HG03575 (cell line): ENCODE data around the gene NR2F2.

ENCODE experiments used
- ATAC-seq: cut with Tn5 transposase; IDR thresholded peaks from one replicate; pipeline ENCODE4 v1.9.1; 2021; ENCODE audit not compliant: unreplicated experiment, insufficient number of reproducible peaks, low FRiP score; ENCODE audit errors: extremely low read depth

Gene NR2F2

GRCh38 chr15:96330450-96331143 is at the start of gene NR2F2:
NR2F2 (plus strand) TSS chr15:96330700; CDS start chr15:96332106, 1,406 bp downstream.
- ATAC-seq: no peak

DNA sequence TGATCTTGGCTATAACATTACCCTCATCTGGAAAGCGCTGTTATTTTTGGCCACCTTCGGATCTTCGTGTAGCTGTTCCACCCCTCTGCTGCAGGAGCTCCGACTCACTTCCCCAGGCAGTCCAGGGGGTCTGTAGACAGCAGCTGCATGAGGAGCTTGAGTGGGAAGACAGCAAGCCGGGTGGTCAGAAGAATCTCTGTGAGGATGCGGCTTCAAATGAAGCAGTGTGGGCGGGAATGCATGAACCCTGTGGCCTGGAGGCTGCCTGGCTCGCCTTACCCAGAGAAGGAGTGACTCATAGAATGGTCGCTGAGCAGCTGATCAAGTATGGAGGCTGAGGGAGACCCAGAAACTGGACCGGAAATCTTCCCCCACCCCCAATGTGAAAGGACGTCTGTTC is 45.2 kb upstream of the NR2F2 start:
- no peak for ATAC-seq

DNA sequence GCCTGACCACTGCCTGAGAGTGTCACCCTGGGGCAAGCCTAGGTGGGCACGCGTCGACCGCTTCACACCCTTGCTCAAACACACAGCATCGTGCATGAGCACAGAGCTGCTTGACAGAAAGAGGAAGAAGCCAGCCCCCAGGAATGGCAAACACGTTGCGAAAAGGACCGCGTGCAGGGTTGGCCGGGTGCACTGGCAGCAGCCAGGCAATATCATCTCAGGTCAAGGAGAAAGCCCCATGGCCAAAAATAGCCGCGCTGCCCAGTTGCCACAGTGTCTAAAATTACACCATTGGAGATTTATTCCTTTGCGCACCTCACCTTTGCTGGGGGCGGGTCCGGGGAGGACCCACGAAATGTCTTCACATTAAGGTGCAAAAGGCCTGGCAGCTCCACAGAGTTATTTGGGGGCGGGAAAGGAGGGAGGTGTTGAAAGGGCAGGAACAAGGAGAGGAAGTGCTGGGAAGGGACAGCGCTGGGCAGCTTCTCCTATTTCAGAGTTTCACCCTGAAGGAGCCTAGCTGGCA is 44.7 kb upstream of the NR2F2 start:
- ATAC-seq: no peak

- ATAC-seq: no peak
These were observed 39.8 kb upstream of the NR2F2 start for GRCh38 chr15:96290679-96291078.

GRCh38 chr15:96292635-96293034 is 37.9 kb upstream of the NR2F2 start:
- no peak for ATAC-seq

- ATAC-seq: no peak
These were observed 37.1 kb upstream of the NR2F2 start for GRCh38 chr15:96293441-96293840.

GRCh38 chr15:96294766-96295165 is 35.7 kb upstream of the NR2F2 start:
- ATAC-seq: no peak

DNA sequence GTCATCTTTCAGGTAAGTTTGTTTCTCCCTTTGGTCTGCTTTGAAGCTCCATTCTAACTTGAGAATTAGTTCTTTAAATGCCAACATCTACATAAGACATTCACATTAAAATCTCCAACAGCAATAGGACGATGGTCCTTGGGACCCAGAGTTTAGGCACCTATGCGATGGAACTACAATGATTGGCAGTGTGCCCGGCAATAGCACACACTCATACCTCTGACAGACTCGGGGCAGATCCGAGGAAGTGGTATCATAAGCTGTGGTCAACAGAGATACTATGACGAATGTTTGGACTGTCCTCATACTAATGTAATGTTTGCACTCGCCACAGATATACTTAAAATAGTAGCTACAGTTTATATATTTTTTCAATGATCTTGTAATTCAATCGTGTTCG is 34.2 kb upstream of the NR2F2 start:
- no peak for ATAC-seq

GRCh38 chr15:96297783-96298182 is 32.7 kb upstream of the NR2F2 start:
- ATAC-seq: no peak

DNA sequence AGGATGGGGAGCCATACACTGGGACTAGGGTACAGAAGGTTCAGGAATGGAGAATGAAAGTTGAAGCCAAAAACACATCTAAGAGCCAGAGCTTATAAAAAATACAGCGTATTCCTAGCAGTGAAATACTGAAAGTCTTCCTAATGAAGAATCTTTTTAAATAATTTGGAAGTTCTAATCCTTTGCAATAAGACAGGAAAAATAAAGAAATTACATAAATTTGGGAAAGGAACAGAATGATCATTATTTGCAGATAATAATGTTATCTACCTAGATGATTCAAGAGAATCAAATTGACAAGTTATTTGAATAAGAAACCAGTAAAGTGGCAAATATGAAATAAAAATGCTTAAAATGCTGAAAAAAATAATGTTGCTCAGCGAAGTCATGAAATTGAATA is 32.3 kb upstream of the NR2F2 start:
- no peak for ATAC-seq

- ATAC-seq: no peak
These were observed 29.7 kb upstream of the NR2F2 start for GRCh38 chr15:96300836-96301235.

- no peak for ATAC-seq
These were observed 26.9 kb upstream of the NR2F2 start for GRCh38 chr15:96303503-96304056.

DNA sequence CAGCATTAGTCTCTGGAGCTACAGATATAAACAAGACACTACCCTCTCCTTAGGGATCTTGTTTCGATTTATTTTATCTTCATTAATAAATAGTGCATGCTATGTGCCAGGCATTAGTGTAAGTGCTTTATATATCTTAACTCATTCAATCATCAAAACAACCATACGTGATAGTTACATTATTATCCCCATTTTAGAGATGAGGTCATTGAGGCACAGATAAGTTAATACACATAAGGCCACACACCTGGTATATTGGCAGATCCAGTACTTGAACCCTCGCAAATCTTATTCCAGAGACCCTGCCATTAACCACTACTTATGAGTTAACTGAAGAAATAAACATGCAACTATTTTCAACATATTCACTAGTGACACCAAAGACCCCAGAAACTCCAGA is 25.7 kb upstream of the NR2F2 start:
- ATAC-seq: no peak

GRCh38 chr15:96306321-96306720 is 24.2 kb upstream of the NR2F2 start:
- no peak for ATAC-seq

DNA sequence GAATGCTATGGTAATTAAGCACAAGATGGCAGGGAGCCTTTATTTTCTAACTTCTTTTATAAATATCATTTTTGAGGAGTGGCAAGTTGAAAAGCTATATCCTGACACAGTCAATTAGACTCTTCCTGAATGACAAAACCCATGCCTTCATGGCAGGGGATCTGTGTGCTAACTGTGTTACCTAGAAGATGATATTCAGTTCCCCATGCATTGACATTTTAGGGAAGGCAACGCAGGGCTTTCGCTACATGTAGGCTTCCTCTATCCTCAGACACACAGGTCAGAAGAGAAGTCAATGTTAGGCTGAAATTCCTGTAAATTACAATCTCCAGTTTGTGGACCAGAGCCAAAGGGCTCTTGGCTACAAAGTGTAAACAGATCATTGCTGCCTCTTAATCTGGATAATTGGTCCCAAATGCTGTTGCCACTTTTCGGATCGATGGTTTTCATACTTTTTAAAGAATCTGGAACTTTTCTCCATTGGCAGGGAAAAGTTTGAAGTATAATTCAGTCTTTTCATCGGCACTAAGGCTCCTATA is 22.6 kb upstream of the NR2F2 start:
- ATAC-seq: no peak

GRCh38 chr15:96309143-96309660 is 21.3 kb upstream of the NR2F2 start:
- ATAC-seq: no peak

- no peak for ATAC-seq
These were observed 19.1 kb upstream of the NR2F2 start for GRCh38 chr15:96311256-96311955.

GRCh38 chr15:96311956-96312294 is 18.6 kb upstream of the NR2F2 start:
- ATAC-seq: no peak

GRCh38 chr15:96312641-96313335 is 17.7 kb upstream of the NR2F2 start:
- ATAC-seq: no peak
